Measurements from ENCODE around the gene DISP2.

- TF ChIP-seq CTCF (IDR thresholded peaks at IDR 0.05) (no peak), POLR2AphosphoS5 (IDR thresholded peaks at IDR 0.05) (no peak), EP300 (IDR thresholded peaks at IDR 0.05; ENCODE audit: low read depth) (no peak), POLR2A (IDR thresholded peaks at IDR 0.05) (no peak)
These were observed 12.7 kb upstream of the DISP2 start for GRCh38 chr15:40345225-40345866.
